HepG2 (cell line): ENCODE data around the gene LRRC55. TPM values are rescaled to one million over a fixed set of nuclear protein-coding genes. Genes with fewer than 3 reads are reported as not detected.

Source experiments
- ATAC-seq: fragments of 200-7000 bp; cut with Tn5 transposase; 3 replicates; pipeline ENCODE4 v1.9.1; 2020; ENCODE audit warnings: mild to moderate bottlenecking, moderate library complexity
- BruUV-seq: library from RNA; stranded (reverse); fragments of 400-500 nt; replicated peaks from 2 replicates; lab custom pipeline; 2021; lab: Mats Ljungman, UMichigan
- CTCF ChIA-PET: fragments of 300-600 bp; formaldehyde crosslinking; extraction: SDS; loops from one replicate; lab custom pipeline; 2021; ENCODE audit warnings: low total read pairs, inconsistent platforms, low intra/inter-chr PET ratio; lab: Yijun Ruan, JAX
- POLR2A ChIA-PET: fragments of 350-600 bp; sonication (Branson Sonifier 250); formaldehyde crosslinking; loops from one replicate; lab custom pipeline; 2020; ENCODE audit warnings: antibody characterized with exemption, inconsistent platforms; lab: Yijun Ruan, JAX
- DNase-seq: peaks from one replicate; pipeline ENCODE4 v3.0.0-alpha.2; 2015; ENCODE audit warnings: low spot score
- FAIRE-seq: peaks from 3 replicates; lab custom pipeline; 2011; peaks lifted over from hg19 to GRCh38; lab: Jason Lieb, UNC
- H2AFZ ChIP-seq: one replicate; pipeline ENCODE4 v1.6.1; 2011; ENCODE audit warnings: low read length, inconsistent platforms
- H3K27ac ChIP-seq: fragments of 300-600 bp; 3 replicates; pipeline ENCODE4 v1.8.0; 2011; ENCODE audit warnings: mixed run types, mild to moderate bottlenecking, mixed read lengths, low read length, inconsistent platforms; ENCODE audit not compliant: insufficient read depth; ENCODE audit errors: extremely low read length
- H3K27me3 ChIP-seq, 2 experiments: fragments of 200-600 bp in 1 of 2; 2 replicates in 1 of 2; 3 replicates in 1 of 2; pipeline versions ENCODE4 v1.6.0 to v1.8.0; 2011; ENCODE audit warnings: low read length in 2 of 2, mild to moderate bottlenecking in 2 of 2, moderate library complexity in 2 of 2, inconsistent platforms in 1 of 2; ENCODE audit not compliant: insufficient read depth in 2 of 2, control insufficient read depth in 1 of 2
- H3K36me3 ChIP-seq, 2 experiments: fragments of 200-600 bp in 1 of 2; replicated peaks in 1 of 2; 2 replicates in 1 of 2; 3 replicates in 1 of 2; pipeline versions ENCODE4 v1.5.1 to v1.8.0; 2011; ENCODE audit warnings: low read length in 2 of 2, inconsistent platforms in 1 of 2; ENCODE audit not compliant: insufficient read depth in 2 of 2, control insufficient read depth in 1 of 2
- H3K4me1 ChIP-seq: 2 replicates; pipeline ENCODE4 v1.5.1; 2012; ENCODE audit warnings: low read length, inconsistent platforms; ENCODE audit not compliant: insufficient read depth
- H3K4me2 ChIP-seq: 2 replicates; pipeline ENCODE4 v1.6.0; 2011; ENCODE audit warnings: low read depth, low read length, inconsistent platforms
- H3K4me3 ChIP-seq, 3 experiments: fragments of 200-600 bp in 1 of 3; sonication (generic), shearing (Covaris generic) in 1 of 3; replicated peaks in 1 of 3; 2 replicates each; pipeline ENCODE4 v1.5.1; 2011 to 2016; ENCODE audit warnings: low read length in 3 of 3, inconsistent platforms in 2 of 3, low read depth in 2 of 3, mild to moderate bottlenecking in 2 of 3, control low read depth in 1 of 3, mixed read lengths in 1 of 3; ENCODE audit not compliant: insufficient read depth in 1 of 3
- H3K79me2 ChIP-seq: one replicate; pipeline ENCODE4 v1.6.1; 2011; ENCODE audit warnings: low read length, inconsistent platforms; ENCODE audit not compliant: insufficient read depth
- H3K9ac ChIP-seq: 2 replicates; pipeline ENCODE4 v1.6.0; 2011; ENCODE audit warnings: mild to moderate bottlenecking, low read depth, low read length, inconsistent platforms; ENCODE audit not compliant: insufficient read depth
- H3K9me3 ChIP-seq: 2 replicates; pipeline ENCODE4 v1.5.1; 2012; ENCODE audit warnings: mild to moderate bottlenecking, low read length
- H4K20me1 ChIP-seq: 2 replicates; pipeline ENCODE4 v1.6.0; 2011; ENCODE audit warnings: inconsistent platforms, mild to moderate bottlenecking, low read length, moderate library complexity; ENCODE audit not compliant: insufficient read depth
- ELF3 ChIP-seq: IDR thresholded peaks from 2 replicates; pipeline ENCODE4 v1.6.1; 2016; ENCODE audit warnings: missing genetic modification reagents, missing compliant biosample characterization
- KDM4B ChIP-seq: sonication (generic); formaldehyde crosslinking; IDR thresholded peaks from 2 replicates; pipeline ENCODE4 v1.4.0; 2020; ENCODE audit warnings: missing genetic modification reagents
- PHF5A ChIP-seq: IDR thresholded peaks from one replicate; pipeline ENCODE4 v1.6.1; 2018; ENCODE audit warnings: low read depth, missing genetic modification reagents; ENCODE audit not compliant: unreplicated experiment
- ZNF510 ChIP-seq: sonication (generic); formaldehyde crosslinking; IDR thresholded peaks from 2 replicates; pipeline ENCODE4 v1.4.0; 2020; ENCODE audit warnings: low read depth, mild to moderate bottlenecking, missing genetic modification reagents
- ZNF557 ChIP-seq: sonication (generic); formaldehyde crosslinking; IDR thresholded peaks from 2 replicates; pipeline ENCODE4 v1.4.0; 2020; ENCODE audit warnings: missing genetic modification reagents
- WGBS: methylation state at CpG from one replicate; pipeline ENCODE4 v1.1.6; 2017; ENCODE audit warnings: low lambda C conversion rate; 5-methylcytosine and 5-hydroxymethylcytosine counted together
- in situ Hi-C: cut with HindIII; loops from 2 replicates; pipeline ENCODE4 v1.10.0; 2017; ENCODE audit warnings: low pct_unique_long_range_greater_than_20kb; ENCODE audit not compliant: extremely low pct_ligation_motif_present
- intact Hi-C: fragments of 100-400 bp; cut with micrococcal nuclease; formaldehyde crosslinking; loops from one replicate; pipeline ENCODE4 v1.10.0; 2022; ENCODE audit not compliant: unreplicated experiment
- polyA plus RNA-seq, 8 experiments: library from polyadenylated mRNA; depleted of rRNA in 3 of 8; stranded (reverse) in 7 of 8; unstranded in 1 of 8; fragments of >200 nt; fragmentation: Illumina TruSeq in 4 of 8; extraction: Trizol in 4 of 8; gene quantifications; 2 replicates each; pipeline versions ENCODE4 v1.2.1 to v1.2.3, GENCODE V29; 2011 to 2016; ENCODE audit warnings: low read depth in 4 of 8, missing spikeins in 1 of 8, mixed read lengths in 1 of 8; ENCODE audit not compliant: insufficient read depth in 1 of 8
- total RNA-seq, 5 experiments: library from RNA; depleted of rRNA; stranded (reverse); fragments of >200 nt; fragmentation: Illumina TruSeq; extraction: Trizol; gene quantifications; 2 replicates each; pipeline ENCODE4 v1.2.3, GENCODE V29; 2016; ENCODE audit warnings: low read depth in 1 of 5
- TF ChIP-seq, protein P1 (sequence below): sonication (generic); formaldehyde crosslinking; IDR thresholded peaks from 2 replicates; pipeline ENCODE4 v1.5.1; 2020; ENCODE audit warnings: mild to moderate bottlenecking, missing genetic modification reagents, borderline replicate concordance
- TF ChIP-seq, protein P2 (sequence below): sonication (generic); formaldehyde crosslinking; IDR thresholded peaks from 2 replicates; pipeline ENCODE4 v1.5.0; 2020; ENCODE audit warnings: missing genetic modification reagents

Gene LRRC55
- total and polyA plus RNA-seq, 2 of the 13 experiments (the other 11 are each of a cell fraction or from before 2014, with no cell fraction given) = not detected

DNA sequence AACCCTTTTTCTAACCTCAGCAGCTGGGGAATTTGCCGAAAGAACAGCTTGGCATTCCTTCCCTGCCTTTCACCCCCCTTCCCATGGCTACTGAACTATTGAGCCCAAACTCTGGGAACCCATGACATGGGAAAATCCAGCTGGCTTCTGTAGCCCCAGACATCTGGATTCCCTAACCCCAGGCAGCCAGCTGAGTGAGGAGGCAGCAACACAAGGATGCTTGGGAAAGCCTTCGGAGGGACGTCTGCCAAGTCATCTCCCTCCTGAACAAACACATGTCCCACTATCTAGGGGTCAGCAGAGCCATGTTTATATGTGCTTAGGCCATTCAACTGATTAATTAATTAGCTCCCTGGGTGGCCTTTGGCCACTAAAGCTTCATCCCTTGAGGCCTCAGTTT lies 21.6 kb downstream of the LRRC55 start:
- 27% methylated on average over 3 of the region's 3 CpGs for WGBS
- in situ Hi-C loops = no loop called here
- Histone ChIP-seq H3K27ac (no peak overlapping the region), H3K79me2 (no peaks in the 10 kb centered on the region), H3K9me3 (no peaks in the 10 kb centered on the region), H4K20me1 (no peaks in the 10 kb centered on the region), H3K9ac (no peak overlapping the region), H3K27me3 (peaks cover 1 to 28% of the 10 kb centered on the region in 2 experiments; a peak in 3 of 5 replicates), H3K36me3 (no peaks in the 10 kb centered on the region), H3K4me3 (no peak overlapping the region), H3K4me2 (no peak overlapping the region), H2AFZ (no peak overlapping the region), H3K4me1 (no peaks in the 10 kb centered on the region)
- no TSS peak for BruUV-seq
- no peak for FAIRE-seq
- no peak for DNase-seq
- TF ChIP-seq, protein P1, sequence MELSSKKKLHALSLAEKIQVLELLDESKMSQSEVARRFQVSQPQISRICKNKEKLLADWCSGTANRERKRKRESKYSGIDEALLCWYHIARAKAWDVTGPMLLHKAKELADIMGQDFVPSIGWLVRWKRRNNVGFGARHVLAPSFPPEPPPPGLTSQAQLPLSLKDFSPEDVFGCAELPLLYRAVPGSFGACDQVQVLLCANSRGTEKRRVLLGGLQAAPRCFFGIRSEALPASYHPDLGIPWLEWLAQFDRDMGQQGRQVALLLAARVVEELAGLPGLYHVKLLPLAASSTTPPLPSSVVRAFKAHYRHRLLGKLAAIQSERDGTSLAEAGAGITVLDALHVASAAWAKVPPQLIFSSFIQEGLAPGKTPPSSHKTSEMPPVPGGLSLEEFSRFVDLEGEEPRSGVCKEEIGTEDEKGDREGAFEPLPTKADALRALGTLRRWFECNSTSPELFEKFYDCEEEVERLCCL = no peak
- TF ChIP-seq ZNF510 (CRISPR knock-in tag) (no peak), KDM4B (no peak), PHF5A (no peak), ZNF557 (no peak), ELF3 (no peak)
- TF ChIP-seq, protein P2, sequence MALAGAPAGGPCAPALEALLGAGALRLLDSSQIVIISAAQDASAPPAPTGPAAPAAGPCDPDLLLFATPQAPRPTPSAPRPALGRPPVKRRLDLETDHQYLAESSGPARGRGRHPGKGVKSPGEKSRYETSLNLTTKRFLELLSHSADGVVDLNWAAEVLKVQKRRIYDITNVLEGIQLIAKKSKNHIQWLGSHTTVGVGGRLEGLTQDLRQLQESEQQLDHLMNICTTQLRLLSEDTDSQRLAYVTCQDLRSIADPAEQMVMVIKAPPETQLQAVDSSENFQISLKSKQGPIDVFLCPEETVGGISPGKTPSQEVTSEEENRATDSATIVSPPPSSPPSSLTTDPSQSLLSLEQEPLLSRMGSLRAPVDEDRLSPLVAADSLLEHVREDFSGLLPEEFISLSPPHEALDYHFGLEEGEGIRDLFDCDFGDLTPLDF (CRISPR knock-in tag) = no peak
- ChIA-PET CTCF (no interaction called here), POLR2A (no interaction called here)
- no peak for ATAC-seq
- intact Hi-C loops = no loop called here
